ENCODE data around the gene MIX23. TPM values are rescaled to one million over a fixed set of nuclear protein-coding genes. Genes with fewer than 3 reads are reported as not detected.

MIX23 gene
- polyA plus RNA-seq, 1 of the 3 experiments (the other 2 are of a cell fraction): 11.2 TPM

DNA sequence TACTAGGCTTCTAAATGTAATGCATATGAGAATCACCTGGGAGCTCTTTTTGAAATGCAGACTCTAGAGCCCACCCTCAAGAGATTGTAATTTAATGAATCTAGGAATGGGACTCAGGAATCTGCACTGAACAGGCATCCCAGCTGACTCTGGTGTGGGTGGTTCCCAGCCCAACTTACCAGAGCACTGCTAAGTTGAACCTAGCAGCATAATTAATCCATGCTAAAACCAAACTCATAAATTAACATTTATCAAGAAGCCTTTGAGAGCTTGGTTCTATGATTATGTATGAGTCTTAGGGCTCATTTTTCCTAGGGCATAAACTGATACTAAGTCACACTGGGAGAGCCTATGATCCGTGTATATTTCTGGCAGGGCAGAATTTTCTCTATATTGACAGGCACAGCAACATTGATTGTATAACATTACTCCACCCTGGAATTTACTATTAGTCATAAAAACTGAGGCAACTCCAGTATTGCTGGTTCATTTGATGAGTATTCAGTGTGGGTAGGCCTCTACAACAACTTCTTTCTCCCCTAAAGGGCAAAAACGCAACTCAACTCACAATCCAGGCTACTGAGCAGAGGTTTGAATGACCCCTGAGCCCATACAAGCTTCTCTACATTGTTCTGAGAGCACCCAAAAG, 68.7 kb downstream of the MIX23 start (continued):
- no peak for TF ChIP-seq IRF3 (IDR thresholded peaks at IDR 0.05; ENCODE audit: low read depth, low read length)
- no peak for TF ChIP-seq RCOR1 (IDR thresholded peaks at IDR 0.05; ENCODE audit: low read length)

DNA sequence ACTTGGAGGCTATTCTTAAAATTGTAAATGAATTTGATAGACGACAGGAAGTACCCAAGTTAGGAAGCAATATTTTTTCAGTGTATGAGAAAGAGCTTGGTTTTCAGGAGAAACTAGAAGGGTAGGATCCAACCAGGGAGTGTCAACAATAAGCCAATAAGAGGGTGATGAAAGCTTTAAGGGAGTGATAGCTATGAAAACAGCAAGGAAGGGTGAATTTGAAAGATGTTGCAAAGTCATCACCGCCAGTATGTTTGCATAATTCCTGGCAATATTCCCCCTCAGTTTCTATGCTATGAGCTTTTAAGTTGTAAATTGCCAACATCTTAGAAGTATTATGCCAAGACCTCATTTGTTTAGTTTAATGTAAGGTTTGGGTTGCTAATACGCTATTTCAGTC, 69.8 kb downstream of the MIX23 start:
- Histone ChIP-seq H3K9me3 (no peaks in the 10 kb centered on the region), H3K9me2 (no peaks in the 10 kb centered on the region), H3K27me3 (ENCODE audit: insufficient read depth) (peaks cover 9% of the 10 kb centered on the region; the same call in 1 of the 2 replicates), H3K36me3 (replicated peaks in 1 of 2; ENCODE audit: control insufficient read depth in 1 of 2, insufficient read depth in 2 of 2, low read length in 1 of 2) (no peaks in the 10 kb centered on the region), H3K9ac (no peak overlapping the region), H2AFZ (ENCODE audit: low read depth) (no peak overlapping the region), H3F3A (replicated peaks; ENCODE audit: insufficient read depth) (no peaks in the 10 kb centered on the region), H3K4me1 (ENCODE audit: control insufficient read depth in 1 of 2, insufficient read depth in 2 of 2, low read depth in 1 of 2, low read length in 1 of 2) (no peaks in the 10 kb centered on the region), H3K4me3 (ENCODE audit: low read depth in 2 of 2, low read length in 1 of 2) (no peak overlapping the region), H3K27ac (ENCODE audit: low read depth in 2 of 2, low read length in 1 of 2) (no peak overlapping the region), H3K79me2 (ENCODE audit: insufficient read depth) (no peaks in the 10 kb centered on the region), H4K20me1 (ENCODE audit: insufficient read depth) (no peaks in the 10 kb centered on the region), H3K4me2 (no peak overlapping the region)
- POLR2A ChIA-PET: no interaction called here
- 18% methylated on average over 3 of the region's 3 CpGs for WGBS (ENCODE audit: low lambda C conversion rate)
- CTCF ChIA-PET: interaction anchor here (1.0 to 1.2 kb wide), 2 partner anchors 13 to 54 kb away, joined by 4 to 5 read pairs; no protein-coding TSS in a partner anchor
- TF ChIP-seq MEF2A (IDR thresholded peaks at IDR 0.05; ENCODE audit: borderline replicate concordance, low read depth) (no peak), RAD21 (IDR thresholded peaks at IDR 0.05; ENCODE audit: low read length) (no peak), USF2 (IDR thresholded peaks at IDR 0.05; ENCODE audit: borderline replicate concordance, low read depth, low read length) (no peak), USF1 (IDR thresholded peaks at IDR 0.05; ENCODE audit: borderline replicate concordance, low read depth) (no peak), RXRA (IDR thresholded peaks at IDR 0.05; ENCODE audit: borderline replicate concordance, low read depth) (no peak)
- TF ChIP-seq, protein P1, sequence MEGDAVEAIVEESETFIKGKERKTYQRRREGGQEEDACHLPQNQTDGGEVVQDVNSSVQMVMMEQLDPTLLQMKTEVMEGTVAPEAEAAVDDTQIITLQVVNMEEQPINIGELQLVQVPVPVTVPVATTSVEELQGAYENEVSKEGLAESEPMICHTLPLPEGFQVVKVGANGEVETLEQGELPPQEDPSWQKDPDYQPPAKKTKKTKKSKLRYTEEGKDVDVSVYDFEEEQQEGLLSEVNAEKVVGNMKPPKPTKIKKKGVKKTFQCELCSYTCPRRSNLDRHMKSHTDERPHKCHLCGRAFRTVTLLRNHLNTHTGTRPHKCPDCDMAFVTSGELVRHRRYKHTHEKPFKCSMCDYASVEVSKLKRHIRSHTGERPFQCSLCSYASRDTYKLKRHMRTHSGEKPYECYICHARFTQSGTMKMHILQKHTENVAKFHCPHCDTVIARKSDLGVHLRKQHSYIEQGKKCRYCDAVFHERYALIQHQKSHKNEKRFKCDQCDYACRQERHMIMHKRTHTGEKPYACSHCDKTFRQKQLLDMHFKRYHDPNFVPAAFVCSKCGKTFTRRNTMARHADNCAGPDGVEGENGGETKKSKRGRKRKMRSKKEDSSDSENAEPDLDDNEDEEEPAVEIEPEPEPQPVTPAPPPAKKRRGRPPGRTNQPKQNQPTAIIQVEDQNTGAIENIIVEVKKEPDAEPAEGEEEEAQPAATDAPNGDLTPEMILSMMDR (IDR thresholded peaks at IDR 0.05): no peak
- no peak for DNase-seq

DNA sequence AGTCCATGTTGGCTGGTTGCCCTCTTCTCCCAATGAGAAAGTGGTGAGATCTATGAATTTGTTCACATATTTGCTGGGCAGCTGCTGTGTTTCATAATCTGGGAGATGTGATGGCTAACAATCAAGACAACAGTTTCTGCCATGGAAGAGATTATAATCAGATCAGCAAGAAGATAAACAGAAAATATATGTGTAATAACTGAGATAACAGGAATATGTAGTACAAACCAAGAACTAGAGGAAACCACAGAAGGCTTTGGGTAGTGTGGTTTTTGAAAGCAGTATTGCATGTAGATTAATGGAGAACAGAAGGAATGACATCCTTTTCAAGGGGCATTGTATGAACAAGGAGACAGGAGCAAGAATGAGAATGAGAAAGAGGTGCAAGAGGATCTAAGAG, 70.2 kb downstream of the MIX23 start:
- ChIA-PET CTCF (interaction anchor here (1.2 kb wide), 1 partner anchor 12 kb away, joined by 5 read pairs; no protein-coding TSS in a partner anchor), POLR2A (no interaction called here)
- Histone ChIP-seq H3K79me2 (ENCODE audit: insufficient read depth) (no peaks in the 10 kb centered on the region), H3K36me3 (replicated peaks in 1 of 2; ENCODE audit: control insufficient read depth in 1 of 2, insufficient read depth in 2 of 2, low read length in 1 of 2) (no peaks in the 10 kb centered on the region), H3K27ac (ENCODE audit: low read depth in 2 of 2, low read length in 1 of 2) (no peak overlapping the region), H3F3A (replicated peaks; ENCODE audit: insufficient read depth) (no peaks in the 10 kb centered on the region), H3K9me2 (no peaks in the 10 kb centered on the region), H3K4me2 (no peak overlapping the region), H3K9ac (no peak overlapping the region), H3K9me3 (no peaks in the 10 kb centered on the region), H3K27me3 (ENCODE audit: insufficient read depth) (peaks cover 9% of the 10 kb centered on the region; the same call in 1 of the 2 replicates), H4K20me1 (ENCODE audit: insufficient read depth) (no peaks in the 10 kb centered on the region), H3K4me1 (ENCODE audit: control insufficient read depth in 1 of 2, insufficient read depth in 2 of 2, low read depth in 1 of 2, low read length in 1 of 2) (no peaks in the 10 kb centered on the region), H3K4me3 (ENCODE audit: low read depth in 2 of 2, low read length in 1 of 2) (no peak overlapping the region), H2AFZ (ENCODE audit: low read depth) (no peak overlapping the region)
- TF ChIP-seq CHD2 (IDR thresholded peaks at IDR 0.05; ENCODE audit: low read length, partially characterized antibody): no peak
- TF ChIP-seq NFIC (IDR thresholded peaks at IDR 0.05; ENCODE audit: borderline replicate concordance): no peak
- no peak for TF ChIP-seq FOXM1 (IDR thresholded peaks at IDR 0.05; ENCODE audit: low read depth)
- DNase-seq: no peak

Data from SK-N-SH (cell line).